GM12874 (cell line): ENCODE results near the gene HOXA1.

Experiments
- TF ChIP-seq, protein P1 (sequence below): IDR thresholded peaks from 2 replicates; pipeline ENCODE4 v1.5.1; 2011; ENCODE audit warnings: low read depth, mild to moderate bottlenecking, control low read depth, low read length, moderate library complexity; ENCODE audit not compliant: insufficient read depth

Gene HOXA1

DNA sequence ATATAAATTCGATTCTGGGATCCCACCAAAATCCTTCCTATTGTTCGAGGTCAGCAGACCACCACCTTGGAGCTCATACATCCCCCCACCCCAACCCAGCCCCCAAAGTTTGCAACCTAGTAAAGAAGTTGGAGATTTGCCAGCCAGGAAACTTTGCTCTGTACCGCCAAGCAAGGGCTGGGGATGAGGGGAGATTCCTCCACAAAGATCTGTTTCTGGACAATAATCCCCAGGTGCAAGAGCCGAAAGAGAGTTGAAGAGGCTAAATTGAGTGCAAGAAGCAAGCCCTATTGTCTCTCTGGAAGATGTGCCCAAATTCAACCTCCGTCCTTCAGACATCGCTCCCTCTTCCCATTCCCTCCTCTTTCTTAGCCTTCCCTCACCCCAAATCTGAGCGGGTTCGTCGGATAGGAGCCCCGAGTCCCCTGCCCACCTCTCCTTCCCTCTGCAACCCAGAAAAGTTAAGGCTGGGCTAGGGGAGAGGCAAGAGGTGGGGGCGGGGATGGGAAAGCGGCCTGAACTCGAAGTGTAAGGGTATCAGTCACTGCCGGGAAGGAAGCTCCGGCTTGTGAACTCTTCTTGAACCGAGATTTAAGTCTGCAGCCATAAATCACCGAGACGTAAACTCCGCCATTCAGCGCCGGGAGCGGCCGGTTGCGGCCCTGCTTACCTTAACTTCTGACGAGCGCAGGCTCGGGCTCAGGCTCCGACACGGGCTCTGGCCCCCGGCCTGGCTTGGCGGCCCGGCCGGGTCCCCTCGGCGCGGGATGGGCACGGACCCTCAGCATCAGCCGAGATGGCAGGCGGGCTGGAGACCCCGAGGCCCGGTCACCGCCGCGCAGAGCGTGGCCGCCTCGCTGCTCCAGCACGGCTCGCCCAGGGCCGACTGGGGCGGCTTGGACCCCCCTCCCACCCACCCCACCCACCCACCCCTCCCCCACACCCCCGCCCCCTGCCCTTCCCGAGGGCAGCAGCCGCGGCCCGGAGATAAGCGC, 17.5 kb upstream of the HOXA1 start:
- TF ChIP-seq, protein P1, sequence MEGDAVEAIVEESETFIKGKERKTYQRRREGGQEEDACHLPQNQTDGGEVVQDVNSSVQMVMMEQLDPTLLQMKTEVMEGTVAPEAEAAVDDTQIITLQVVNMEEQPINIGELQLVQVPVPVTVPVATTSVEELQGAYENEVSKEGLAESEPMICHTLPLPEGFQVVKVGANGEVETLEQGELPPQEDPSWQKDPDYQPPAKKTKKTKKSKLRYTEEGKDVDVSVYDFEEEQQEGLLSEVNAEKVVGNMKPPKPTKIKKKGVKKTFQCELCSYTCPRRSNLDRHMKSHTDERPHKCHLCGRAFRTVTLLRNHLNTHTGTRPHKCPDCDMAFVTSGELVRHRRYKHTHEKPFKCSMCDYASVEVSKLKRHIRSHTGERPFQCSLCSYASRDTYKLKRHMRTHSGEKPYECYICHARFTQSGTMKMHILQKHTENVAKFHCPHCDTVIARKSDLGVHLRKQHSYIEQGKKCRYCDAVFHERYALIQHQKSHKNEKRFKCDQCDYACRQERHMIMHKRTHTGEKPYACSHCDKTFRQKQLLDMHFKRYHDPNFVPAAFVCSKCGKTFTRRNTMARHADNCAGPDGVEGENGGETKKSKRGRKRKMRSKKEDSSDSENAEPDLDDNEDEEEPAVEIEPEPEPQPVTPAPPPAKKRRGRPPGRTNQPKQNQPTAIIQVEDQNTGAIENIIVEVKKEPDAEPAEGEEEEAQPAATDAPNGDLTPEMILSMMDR: no peak

- TF ChIP-seq, protein P1: no peak
Measured at GRCh38 chr7:27112361-27112760, 16.6 kb upstream of the HOXA1 start.

GRCh38 chr7:27111751-27112277, 16.0 kb upstream of the HOXA1 start:
- TF ChIP-seq, protein P1: no peak

DNA sequence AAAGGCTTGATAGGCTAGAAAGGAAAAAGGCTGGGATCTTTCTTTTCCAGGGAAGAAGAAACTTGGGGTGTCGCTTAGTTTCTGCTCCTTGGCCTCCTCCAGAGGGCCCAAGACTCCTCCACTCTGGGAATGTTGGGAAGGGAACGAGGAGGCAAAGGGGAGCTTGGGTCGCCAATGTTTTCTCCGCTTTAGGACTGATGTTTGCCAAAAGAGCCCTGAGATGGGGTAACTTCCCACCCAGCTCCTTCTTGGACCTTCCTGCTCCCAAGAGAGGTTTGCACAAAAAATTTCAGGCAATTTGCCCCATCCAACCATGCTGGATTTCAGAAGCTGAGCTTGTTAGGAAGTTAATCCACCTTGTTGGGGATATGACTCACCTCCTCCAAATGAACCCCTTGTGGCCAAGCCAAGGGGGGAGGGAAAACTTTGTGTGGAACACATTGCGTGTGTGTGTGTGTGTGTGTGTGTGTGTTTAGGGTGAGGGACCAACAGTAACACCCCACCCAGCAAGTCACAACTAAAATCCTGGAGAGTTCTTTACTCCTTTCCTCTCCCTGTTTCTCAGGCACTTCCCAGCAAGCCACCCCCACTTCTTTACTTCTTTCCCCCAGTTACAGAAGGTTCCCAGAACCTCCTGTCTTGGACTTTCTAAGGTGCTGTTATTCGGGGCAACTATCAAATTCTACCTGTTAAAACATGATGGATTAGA, 15.4 kb upstream of the HOXA1 start:
- TF ChIP-seq, protein P1: no peak

- TF ChIP-seq, protein P1: no peak
Measured at GRCh38 chr7:27110186-27111031, 14.6 kb upstream of the HOXA1 start.

- TF ChIP-seq, protein P1: no peak
Measured at GRCh38 chr7:27109466-27110185, 13.8 kb upstream of the HOXA1 start.
